ENCODE measurements around the gene SNX9.
"Not testable (repeated sequence)": the region's sequence is repeated elsewhere in the genome, so short reads cannot be mapped to it uniquely, and the experiment has no call there.

Gene SNX9

DNA sequence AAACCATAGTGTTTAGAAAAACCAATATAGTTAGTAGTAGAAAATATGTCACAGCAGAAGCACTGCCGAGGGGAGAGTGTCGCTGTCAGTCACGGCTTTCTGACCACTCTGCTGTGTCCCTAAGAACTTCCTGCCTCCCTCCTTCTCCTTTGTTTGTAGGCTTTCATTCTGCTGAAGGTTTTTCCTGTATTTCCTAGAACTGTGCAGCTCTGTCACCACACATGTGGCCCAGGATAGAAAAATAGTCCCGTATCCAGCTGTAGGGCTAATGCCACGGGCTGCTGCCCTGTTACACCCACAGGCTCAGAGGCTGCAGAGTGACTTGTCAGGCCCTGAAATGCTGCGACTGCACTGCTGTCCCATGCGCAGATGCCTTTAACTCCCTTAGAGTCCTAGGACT lies 106.0 kb downstream of the SNX9 start:
- no peak for DNase-seq

GRCh38 chr6:157929765-157930319 lies 106.8 kb downstream of the SNX9 start:
- no peak for DNase-seq

DNA sequence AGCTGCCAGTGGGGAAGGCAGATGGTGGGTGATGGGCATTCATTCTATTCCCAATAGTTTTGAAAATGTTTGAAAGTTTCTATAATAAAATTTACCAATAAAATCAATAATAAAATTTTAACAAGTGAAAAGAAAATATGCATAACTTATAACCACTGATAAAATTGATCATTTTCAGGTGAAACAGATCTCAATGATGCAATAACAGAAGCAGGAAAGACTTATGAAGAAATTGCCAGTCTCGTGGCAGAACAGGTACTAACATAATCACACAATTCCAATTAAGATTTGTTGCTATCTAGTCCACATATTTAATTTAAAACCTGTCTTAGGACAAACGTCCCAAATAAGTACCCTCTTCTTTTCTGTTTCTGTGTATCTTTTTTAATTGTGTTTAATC lies 112.7 kb downstream of the SNX9 start:
- no peak for DNase-seq

DNA sequence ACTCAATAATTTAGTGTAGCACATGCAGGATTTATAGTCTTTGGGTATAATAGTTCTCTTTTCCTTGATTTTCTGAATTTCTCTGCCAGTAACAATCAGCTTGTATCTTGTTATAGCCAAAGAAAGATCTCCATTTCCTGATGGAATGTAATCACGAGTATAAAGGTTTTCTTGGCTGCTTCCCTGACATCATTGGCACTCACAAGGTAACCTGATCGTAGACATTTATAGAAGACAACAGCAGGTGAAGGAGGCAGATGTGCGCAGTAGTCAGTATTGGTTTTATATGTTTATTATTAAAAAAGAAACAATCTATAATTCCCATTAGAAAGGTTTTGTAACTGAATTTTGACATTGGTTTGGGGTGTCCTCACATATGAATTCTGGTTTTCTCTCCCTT lies 114.3 kb downstream of the SNX9 start:
- DNase-seq, result no peak

GRCh38 chr6:157937916-157938315 lies 114.9 kb downstream of the SNX9 start:
- DNase-seq, result no peak

DNA sequence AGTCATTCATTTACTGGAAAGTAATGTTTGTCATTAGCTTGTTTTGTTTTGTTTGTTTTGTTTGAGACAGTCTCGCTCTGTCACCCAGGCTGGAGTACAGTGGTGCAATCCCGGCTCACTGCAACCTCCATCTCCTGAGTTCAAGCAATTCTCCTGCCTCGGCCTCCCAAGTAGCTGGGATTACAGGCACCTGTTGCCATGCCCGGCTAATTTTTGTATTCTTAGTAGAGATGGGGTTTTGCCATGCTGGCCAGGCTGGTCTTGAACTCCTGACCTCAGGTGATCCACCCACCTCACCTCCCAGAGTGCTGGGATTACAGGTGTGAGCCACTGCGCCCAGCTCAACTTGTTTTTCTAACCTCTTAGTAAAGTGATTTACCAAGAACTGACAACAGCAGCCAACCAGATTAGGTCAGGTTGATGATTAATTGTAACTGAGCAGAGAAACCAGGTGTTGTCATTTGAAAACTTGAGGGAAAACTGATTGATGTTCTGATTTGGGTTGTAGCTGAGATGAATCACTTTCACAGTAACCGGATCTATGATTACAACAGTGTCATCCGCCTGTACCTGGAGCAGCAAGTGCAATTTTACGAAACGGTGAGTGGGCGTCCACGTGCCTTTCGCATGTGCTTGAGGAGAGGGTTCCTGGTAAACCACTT lies 117.5 kb downstream of the SNX9 start:
- DNase-seq, result not testable (repeated sequence)

DNA sequence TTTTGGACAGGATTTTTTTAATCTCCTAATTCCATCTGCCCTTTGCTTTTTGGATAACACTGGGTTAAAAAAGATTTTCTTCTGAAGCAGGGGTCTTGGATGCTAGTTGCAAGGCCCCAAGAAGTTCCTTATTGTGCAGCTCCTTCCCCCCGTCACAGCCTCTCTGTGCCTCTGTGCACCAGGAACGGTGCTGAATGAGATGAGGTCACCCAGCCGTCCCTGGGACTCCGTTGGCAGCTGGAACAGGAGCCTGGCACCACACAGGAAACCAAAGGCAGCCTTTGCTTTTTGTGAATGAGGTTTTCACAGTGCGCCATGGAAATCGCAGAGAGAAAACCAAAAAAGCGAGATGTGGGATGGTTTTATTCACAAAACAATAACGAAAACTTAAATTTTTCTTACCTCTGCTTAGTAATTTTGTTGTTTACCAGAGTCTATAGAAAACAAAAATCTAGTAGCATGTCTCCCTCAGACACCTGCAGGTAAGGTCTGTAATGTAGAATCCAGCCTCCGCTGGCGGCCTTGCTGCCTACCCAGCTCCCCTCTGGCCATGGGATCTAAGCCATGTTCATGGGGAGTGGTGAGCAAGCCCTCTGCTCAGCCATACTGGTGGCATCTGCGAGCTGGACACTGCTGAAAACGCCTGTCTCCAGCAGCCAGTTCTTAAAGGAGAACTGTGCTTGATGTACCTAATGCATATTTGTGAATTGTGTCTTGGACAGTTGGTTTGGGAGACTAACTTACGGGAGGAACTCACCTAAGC lies 118.2 kb downstream of the SNX9 start:
- no peak for DNase-seq

DNA sequence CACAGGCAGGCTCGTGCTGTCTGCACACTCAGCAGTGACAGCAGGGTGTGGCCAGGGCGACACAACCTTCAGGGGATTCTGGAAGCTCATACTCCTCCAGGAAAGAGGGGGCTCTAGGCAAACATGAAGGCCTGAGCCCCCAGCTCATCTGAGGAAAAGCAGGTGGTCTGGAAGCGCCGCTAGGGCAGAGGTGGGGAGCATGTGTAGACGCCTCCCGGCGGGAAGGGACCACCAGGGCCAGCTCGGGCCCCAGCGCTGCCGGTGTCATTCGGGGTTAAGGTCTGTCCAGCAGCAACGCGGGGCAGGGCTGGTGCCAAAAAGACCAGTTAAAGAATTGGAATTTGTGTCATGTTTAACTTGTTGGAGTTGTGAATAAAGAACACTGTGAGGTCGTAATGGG lies 119.3 kb downstream of the SNX9 start:
- no peak for DNase-seq

DNA sequence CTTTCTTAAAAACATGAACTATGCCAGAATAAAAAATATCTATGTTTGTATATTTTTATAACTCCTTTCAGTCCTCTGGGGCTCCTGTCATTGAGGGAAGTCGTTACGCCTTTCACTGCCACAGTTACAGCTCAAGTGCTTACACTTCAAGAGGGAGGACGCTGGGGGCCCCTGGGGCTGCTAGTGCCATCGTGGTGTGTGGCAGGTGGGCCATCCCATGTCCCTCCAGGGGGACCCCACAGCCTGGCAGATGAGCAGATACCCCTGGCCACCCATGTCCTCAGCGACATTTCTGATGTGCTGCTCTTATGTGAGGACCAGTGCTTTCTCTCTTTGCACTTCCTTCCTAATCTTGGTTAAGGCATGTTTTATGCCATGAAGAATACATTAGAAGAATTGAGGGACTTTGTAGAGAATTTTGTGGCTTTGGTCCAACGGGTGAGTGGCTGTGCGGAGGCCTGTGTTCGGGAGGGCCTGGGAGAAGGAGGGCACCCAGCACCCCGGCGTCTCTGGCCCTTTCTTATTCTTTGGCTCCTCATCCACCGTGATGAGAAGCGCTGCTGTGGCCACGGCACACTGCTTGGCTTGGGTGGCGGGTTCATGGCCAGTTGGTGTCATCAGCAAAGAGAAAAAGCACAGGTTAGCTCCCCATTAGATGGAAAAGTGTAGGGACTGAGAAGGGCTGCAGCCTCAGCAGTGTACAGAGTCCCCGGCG lies 120.4 kb downstream of the SNX9 start:
- no peak for DNase-seq

DNA sequence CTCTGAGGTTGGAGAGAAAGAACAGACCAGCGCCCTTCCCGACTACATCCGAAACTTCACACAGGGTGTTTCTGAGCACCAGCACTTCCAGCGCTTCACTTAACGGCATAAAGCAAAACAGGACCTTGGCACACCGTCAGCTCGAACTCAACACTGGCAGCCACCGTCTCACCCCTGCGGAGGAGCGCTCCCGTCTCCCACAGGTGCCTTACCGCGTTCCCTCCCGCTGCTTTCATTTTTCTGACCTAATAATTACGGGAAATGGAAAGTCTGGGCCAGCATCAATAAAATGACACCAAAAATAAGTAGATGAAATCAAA lies 120.9 kb downstream of the SNX9 start:
- DNase-seq, result no peak

DNA sequence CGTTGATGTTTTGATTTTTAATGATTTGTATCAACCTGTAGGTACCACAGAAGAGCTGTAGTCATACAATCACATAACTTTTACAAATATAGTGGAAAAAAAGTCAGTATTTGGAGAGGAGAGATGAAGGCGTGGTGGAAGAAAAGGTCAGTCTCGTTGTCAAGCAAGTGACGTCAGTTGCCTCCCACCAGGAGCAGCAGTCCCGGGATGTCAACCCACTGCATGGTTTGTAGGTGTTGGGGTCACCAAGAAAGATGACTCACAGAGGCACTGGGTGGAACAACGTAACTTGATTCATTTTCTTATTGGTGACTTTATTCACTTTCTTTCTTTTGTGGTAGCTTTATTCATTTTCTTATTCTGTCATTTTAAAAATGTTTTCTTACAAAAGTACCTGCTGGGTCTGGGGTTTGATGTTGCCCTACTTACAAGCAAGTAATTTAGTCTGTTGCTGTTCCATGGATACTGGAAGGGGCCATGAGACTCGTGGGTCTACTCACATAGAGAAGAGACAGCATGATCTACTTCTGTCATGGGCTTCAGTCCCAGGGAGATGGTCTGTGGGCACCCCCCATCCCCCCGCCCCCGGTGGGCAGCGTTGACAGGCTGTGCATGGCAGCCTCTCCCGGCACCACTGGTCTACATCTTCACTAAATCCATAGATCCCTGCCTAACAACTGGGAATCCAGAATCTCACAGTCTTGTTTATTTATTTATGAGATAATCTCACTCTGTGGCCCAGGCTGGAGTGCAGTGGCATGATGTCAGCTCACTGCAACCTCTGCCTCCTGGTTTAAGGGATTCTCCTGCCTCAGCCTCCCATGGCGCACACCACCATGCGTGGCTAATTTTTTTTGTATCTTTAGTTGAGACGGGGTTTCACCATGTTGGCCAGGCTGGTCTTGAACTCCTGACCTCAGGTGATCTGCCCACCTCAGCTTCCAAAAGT lies 122.2 kb downstream of the SNX9 start:
- no peak for DNase-seq

- DNase-seq, result no peak
These were observed 123.1 kb downstream of the SNX9 start for GRCh38 chr6:157946053-157946617.

DNA sequence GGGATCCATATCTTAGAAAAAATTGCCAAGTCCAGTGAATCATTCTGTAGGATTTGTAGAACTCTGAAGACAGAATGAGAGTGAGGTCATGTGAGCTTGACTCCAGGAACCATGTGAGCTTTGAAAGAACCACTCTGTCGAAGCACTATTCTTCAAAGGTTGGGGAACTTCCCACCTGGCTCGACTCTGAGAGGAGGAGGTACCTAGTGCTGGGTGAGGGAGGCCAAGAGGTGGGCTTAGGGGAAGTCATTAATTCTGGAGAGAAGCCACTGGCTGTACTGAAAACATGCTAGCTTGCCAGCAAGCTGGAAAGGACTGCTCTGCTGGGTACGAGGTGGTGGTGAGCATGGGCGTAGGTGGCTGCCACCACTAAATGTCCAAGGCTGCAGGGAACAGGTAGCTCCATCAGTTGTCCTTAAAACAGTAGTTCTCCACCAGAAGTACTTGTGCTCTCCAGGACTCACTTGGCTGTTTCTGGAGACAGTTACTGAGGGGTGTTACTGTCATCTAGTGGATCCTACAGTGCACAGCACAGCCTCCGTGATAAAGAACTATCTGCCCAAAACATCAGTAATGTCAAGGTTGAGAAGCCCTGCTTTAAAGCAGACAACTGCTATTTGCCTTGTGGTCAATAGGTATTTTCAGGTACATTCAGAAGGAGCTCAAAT lies 124.0 kb downstream of the SNX9 start:
- DNase-seq, result no peak

- not testable (repeated sequence) for DNase-seq
These were observed 127.9 kb downstream of the SNX9 start for GRCh38 chr6:157950899-157951298.

DNA sequence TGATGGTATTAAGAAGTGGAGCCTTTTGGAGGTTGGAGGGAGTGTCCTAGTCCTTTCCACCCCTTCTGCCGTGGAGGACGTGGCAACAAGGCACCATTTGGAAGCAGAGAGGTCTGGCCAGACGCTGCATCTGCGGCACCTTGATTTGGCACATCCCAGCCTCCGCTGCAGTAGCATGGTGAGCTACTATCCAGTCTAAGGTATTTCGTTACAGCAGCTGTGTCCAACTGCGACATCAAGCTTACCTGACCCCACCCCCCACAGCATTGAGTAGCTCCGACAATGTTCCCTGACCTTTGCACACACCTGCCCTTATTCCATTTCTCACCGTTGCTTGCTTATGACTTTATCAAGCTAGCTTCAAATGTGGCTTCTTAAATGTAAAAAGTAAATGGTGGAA lies 128.8 kb downstream of the SNX9 start:
- no peak for DNase-seq

- DNase-seq, result no peak
These were observed 129.9 kb downstream of the SNX9 start for GRCh38 chr6:157952861-157953351.

DNA sequence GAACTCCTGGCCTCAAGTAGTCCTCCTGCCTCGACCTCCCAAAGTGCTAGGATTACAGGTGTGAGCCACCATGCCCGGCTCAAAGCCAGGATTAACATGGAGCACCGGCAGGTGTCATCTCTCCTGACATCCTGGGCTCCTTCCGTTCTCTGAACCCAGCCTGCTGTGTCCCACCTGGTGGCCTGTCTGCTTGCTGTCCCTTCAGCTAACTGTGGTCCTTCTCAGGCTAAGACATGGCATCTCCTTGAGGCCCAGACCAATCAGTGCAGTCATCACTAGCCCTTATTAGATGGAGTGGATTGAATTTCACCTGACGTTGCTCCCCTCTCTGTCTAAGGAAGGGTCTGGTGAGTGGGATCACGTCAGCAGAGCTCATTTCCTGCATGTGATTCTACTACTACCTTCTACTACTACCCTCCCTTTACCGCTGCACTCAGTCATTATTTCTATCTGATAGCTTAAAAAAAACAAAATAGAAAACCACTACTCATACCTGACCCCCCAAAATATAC lies 130.6 kb downstream of the SNX9 start:
- no peak for DNase-seq

GRCh38 chr6:157954150-157955117 lies 131.4 kb downstream of the SNX9 start:
- no peak for DNase-seq

GRCh38 chr6:157955675-157956074 lies 132.6 kb downstream of the SNX9 start:
- DNase-seq, result no peak

GRCh38 chr6:157956171-157956730 lies 133.2 kb downstream of the SNX9 start:
- DNase-seq, result no peak
